HepG2 (cell line): ENCODE results near the gene ATE1.

ENCODE experiments used
- CTCF ChIP-seq: sonication (generic); formaldehyde crosslinking; IDR thresholded peaks from 2 replicates; pipeline ENCODE4 v1.5.0; 2020; ENCODE audit warnings: mild to moderate bottlenecking, missing genetic modification reagents, moderate library complexity
- ELF4 ChIP-seq: sonication (generic); formaldehyde crosslinking; IDR thresholded peaks from 2 replicates; pipeline ENCODE4 v1.5.0; 2020; ENCODE audit warnings: missing genetic modification reagents, mild to moderate bottlenecking, moderate library complexity, borderline replicate concordance
- ETV6 ChIP-seq: sonication (generic); formaldehyde crosslinking; conservative IDR thresholded peaks from 2 replicates; pipeline ENCODE4 v1.4.0; 2020; ENCODE audit warnings: missing genetic modification reagents
- FOXJ3 ChIP-seq: sonication (generic); formaldehyde crosslinking; IDR thresholded peaks from 2 replicates; pipeline ENCODE4 v1.4.0; 2020; ENCODE audit warnings: missing genetic modification reagents, mild to moderate bottlenecking, borderline replicate concordance
- FOXK2 ChIP-seq: fragments of 450-650 bp; IDR thresholded peaks from 2 replicates; pipeline ENCODE4 v1.6.1; 2016
- MLX ChIP-seq: IDR thresholded peaks from 2 replicates; pipeline ENCODE4 v1.6.1; 2016
- RFX5 ChIP-seq: IDR thresholded peaks from 2 replicates; pipeline ENCODE4 v1.6.1; 2011; ENCODE audit warnings: low read depth, low read length, improper control_type of control experiment
- TFE3 ChIP-seq: IDR thresholded peaks from 2 replicates; pipeline ENCODE4 v1.6.1; 2016
- WIZ ChIP-seq: sonication (generic); formaldehyde crosslinking; IDR thresholded peaks from 2 replicates; pipeline ENCODE4 v1.5.1; 2020; ENCODE audit warnings: mild to moderate bottlenecking, missing genetic modification reagents
- ZNF609 ChIP-seq: sonication (generic); formaldehyde crosslinking; IDR thresholded peaks from 2 replicates; pipeline ENCODE4 v1.4.0; 2020; ENCODE audit warnings: mild to moderate bottlenecking, missing genetic modification reagents, borderline replicate concordance
- ZNF782 ChIP-seq: sonication (generic); formaldehyde crosslinking; IDR thresholded peaks from 2 replicates; pipeline ENCODE4 v1.4.0; 2020; ENCODE audit warnings: missing genetic modification reagents, mild to moderate bottlenecking, borderline replicate concordance
- ZNF792 ChIP-seq: IDR thresholded peaks from 2 replicates; pipeline ENCODE4 v1.6.1; 2016
- TF ChIP-seq, protein P1 (sequence below): sonication (generic); formaldehyde crosslinking; IDR thresholded peaks from 2 replicates; pipeline ENCODE4 v1.4.0; 2020; ENCODE audit warnings: missing genetic modification reagents
- TF ChIP-seq, protein P2 (sequence below): fragments of 450-650 bp; IDR thresholded peaks from 2 replicates; pipeline ENCODE4 v1.6.1; 2016

GRCh38 chr10:121919666-121920065, 8.2 kb downstream of the ATE1 start:
- TF ChIP-seq, protein P1, sequence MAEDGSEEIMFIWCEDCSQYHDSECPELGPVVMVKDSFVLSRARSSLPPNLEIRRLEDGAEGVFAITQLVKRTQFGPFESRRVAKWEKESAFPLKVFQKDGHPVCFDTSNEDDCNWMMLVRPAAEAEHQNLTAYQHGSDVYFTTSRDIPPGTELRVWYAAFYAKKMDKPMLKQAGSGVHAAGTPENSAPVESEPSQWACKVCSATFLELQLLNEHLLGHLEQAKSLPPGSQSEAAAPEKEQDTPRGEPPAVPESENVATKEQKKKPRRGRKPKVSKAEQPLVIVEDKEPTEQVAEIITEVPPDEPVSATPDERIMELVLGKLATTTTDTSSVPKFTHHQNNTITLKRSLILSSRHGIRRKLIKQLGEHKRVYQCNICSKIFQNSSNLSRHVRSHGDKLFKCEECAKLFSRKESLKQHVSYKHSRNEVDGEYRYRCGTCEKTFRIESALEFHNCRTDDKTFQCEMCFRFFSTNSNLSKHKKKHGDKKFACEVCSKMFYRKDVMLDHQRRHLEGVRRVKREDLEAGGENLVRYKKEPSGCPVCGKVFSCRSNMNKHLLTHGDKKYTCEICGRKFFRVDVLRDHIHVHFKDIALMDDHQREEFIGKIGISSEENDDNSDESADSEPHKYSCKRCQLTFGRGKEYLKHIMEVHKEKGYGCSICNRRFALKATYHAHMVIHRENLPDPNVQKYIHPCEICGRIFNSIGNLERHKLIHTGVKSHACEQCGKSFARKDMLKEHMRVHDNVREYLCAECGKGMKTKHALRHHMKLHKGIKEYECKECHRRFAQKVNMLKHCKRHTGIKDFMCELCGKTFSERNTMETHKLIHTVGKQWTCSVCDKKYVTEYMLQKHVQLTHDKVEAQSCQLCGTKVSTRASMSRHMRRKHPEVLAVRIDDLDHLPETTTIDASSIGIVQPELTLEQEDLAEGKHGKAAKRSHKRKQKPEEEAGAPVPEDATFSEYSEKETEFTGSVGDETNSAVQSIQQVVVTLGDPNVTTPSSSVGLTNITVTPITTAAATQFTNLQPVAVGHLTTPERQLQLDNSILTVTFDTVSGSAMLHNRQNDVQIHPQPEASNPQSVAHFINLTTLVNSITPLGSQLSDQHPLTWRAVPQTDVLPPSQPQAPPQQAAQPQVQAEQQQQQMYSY (CRISPR knock-in tag): no peak
- TF ChIP-seq FOXK2 (no peak), CTCF (no peak), TFE3 (CRISPR knock-in tag) (no peak), ETV6 (CRISPR knock-in tag) (no peak), WIZ (CRISPR knock-in tag) (no peak), FOXJ3 (CRISPR knock-in tag) (no peak), ZNF782 (CRISPR knock-in tag) (no peak), ZNF609 (no peak), RFX5 (no peak), MLX (CRISPR knock-in tag) (no peak), ZNF792 (CRISPR knock-in tag) (no peak), ELF4 (CRISPR knock-in tag) (no peak)
- TF ChIP-seq, protein P2, sequence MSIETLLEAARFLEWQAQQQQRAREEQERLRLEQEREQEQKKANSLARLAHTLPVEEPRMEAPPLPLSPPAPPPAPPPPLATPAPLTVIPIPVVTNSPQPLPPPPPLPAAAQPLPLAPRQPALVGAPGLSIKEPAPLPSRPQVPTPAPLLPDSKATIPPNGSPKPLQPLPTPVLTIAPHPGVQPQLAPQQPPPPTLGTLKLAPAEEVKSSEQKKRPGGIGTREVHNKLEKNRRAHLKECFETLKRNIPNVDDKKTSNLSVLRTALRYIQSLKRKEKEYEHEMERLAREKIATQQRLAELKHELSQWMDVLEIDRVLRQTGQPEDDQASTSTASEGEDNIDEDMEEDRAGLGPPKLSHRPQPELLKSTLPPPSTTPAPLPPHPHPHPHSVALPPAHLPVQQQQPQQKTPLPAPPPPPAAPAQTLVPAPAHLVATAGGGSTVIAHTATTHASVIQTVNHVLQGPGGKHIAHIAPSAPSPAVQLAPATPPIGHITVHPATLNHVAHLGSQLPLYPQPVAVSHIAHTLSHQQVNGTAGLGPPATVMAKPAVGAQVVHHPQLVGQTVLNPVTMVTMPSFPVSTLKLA: no peak
